ENCODE results near the gene COG6. TPM values are rescaled to one million over a fixed set of nuclear protein-coding genes. Genes with fewer than 3 reads are reported as not detected.

Gene COG6
- polyA plus RNA-seq, 1 of the 3 experiments (the other 2 are of a cell fraction), result 13.1 TPM

GRCh38 chr13:39773833-39774232 is 118.4 kb downstream of the COG6 start:
- H3K27me3 ChIP-seq (ENCODE audit: insufficient read depth), result no peaks in the 10 kb centered on the region
- CTCF ChIA-PET, result interaction anchor here (0.6 to 1.2 kb wide), 3 partner anchors 42 to 909 kb away, joined by 3 to 5 read pairs (median 3); no protein-coding TSS in a partner anchor

More at GRCh38 chr13:39773833-39774232, 118.4 kb downstream of the COG6 start:
- Histone ChIP-seq H3F3A (replicated peaks; ENCODE audit: insufficient read depth) (peaks cover 40% of the 10 kb centered on the region), H3K36me3 (replicated peaks in 1 of 2; ENCODE audit: control insufficient read depth in 1 of 2, insufficient read depth in 2 of 2, low read length in 1 of 2) (no peaks in the 10 kb centered on the region), H3K9me2 (no peaks in the 10 kb centered on the region), H3K4me1 (ENCODE audit: control insufficient read depth in 1 of 2, insufficient read depth in 2 of 2, low read depth in 1 of 2, low read length in 1 of 2) (peaks cover 0 to 28% of the 10 kb centered on the region in 2 experiments), H2AFZ (ENCODE audit: low read depth) (no peak overlapping the region), H3K27ac (ENCODE audit: low read depth in 2 of 2, low read length in 1 of 2) (peak overlapping the region in 1 of 2 experiments; percentile 46; a peak in 2 of 4 replicates), H4K20me1 (ENCODE audit: insufficient read depth) (no peaks in the 10 kb centered on the region), H3K4me3 (ENCODE audit: low read depth in 2 of 2, low read length in 1 of 2) (no peak overlapping the region), H3K4me2 (no peak overlapping the region), H3K79me2 (ENCODE audit: insufficient read depth) (no peaks in the 10 kb centered on the region), H3K9me3 (0 out of 2 replicates have a peak, but pooled peaks cover 3% of the 10 kb centered on the region), H3K9ac (no peak overlapping the region)
- TF ChIP-seq EP300 (IDR thresholded peaks at IDR 0.05; ENCODE audit: borderline replicate concordance in 1 of 2, low read depth in 1 of 2, low read length in 1 of 2) (peak in 1 of 2 experiments; percentile 74; a peak in 2 of 4 replicates), EZH2phosphoT487 (IDR thresholded peaks at IDR 0.05; ENCODE audit: borderline replicate concordance, low read depth) (no peak), NRF1 (IDR thresholded peaks at IDR 0.05; ENCODE audit: low read depth, low read length) (no peak), USF2 (IDR thresholded peaks at IDR 0.05; ENCODE audit: borderline replicate concordance, low read depth, low read length) (no peak), SMC3 (IDR thresholded peaks at IDR 0.05; ENCODE audit: low read depth, low read length) (no peak), YY1 (IDR thresholded peaks at IDR 0.05; ENCODE audit: low read depth) (no peak), GABPA (IDR thresholded peaks at IDR 0.05; ENCODE audit: low read depth) (peak; percentile 24; the same call in 1 of the 2 replicates), RXRA (IDR thresholded peaks at IDR 0.05; ENCODE audit: borderline replicate concordance, low read depth) (peak; percentile 28; the same call in 1 of the 2 replicates), CTCF (IDR thresholded peaks at IDR 0.05) (no peak), MEF2A (IDR thresholded peaks at IDR 0.05; ENCODE audit: borderline replicate concordance, low read depth) (peak; percentile 82), PBX3 (IDR thresholded peaks at IDR 0.05) (peak; percentile 67; the same call in 1 of the 2 replicates), IRF3 (IDR thresholded peaks at IDR 0.05; ENCODE audit: low read depth, low read length) (no peak), MAX (IDR thresholded peaks at IDR 0.05; ENCODE audit: low read depth) (0 out of 2 replicates have a peak, but pooled peaks have one; percentile 49), FOXM1 (IDR thresholded peaks at IDR 0.05; ENCODE audit: low read depth) (0 out of 2 replicates have a peak, but pooled peaks have one; percentile 33), FOSL2 (IDR thresholded peaks at IDR 0.05; ENCODE audit: borderline replicate concordance, low read depth) (peak; percentile 24; the same call in 1 of the 2 replicates), POLR2AphosphoS5 (IDR thresholded peaks at IDR 0.05; ENCODE audit: low read depth, low read length) (no peak; the same call in 1 of the 2 replicates), TAF1 (IDR thresholded peaks at IDR 0.05; ENCODE audit: borderline replicate concordance, low read depth, low read length) (no peak), TEAD4 (IDR thresholded peaks at IDR 0.05; ENCODE audit: borderline replicate concordance, insufficient read depth) (0 out of 2 replicates have a peak, but pooled peaks have one; percentile 40), TCF12 (IDR thresholded peaks at IDR 0.05) (peak; percentile 51; the same call in 1 of the 2 replicates), JUND (IDR thresholded peaks at IDR 0.05) (peak; percentile 33)
- DNase-seq, result no peak
- 27% methylated on average over 4 of the region's 4 CpGs for WGBS (ENCODE audit: low lambda C conversion rate)
- POLR2A ChIA-PET, result no interaction called here
